Islet of Langerhans (tissue), 1 donor: ENCODE results near the gene CCNQ.

Experiments used
- FAIRE-seq: peaks from one replicate; lab custom pipeline; 2011; peaks lifted over from hg19 to GRCh38; lab: Jason Lieb, UNC

CCNQ gene

DNA sequence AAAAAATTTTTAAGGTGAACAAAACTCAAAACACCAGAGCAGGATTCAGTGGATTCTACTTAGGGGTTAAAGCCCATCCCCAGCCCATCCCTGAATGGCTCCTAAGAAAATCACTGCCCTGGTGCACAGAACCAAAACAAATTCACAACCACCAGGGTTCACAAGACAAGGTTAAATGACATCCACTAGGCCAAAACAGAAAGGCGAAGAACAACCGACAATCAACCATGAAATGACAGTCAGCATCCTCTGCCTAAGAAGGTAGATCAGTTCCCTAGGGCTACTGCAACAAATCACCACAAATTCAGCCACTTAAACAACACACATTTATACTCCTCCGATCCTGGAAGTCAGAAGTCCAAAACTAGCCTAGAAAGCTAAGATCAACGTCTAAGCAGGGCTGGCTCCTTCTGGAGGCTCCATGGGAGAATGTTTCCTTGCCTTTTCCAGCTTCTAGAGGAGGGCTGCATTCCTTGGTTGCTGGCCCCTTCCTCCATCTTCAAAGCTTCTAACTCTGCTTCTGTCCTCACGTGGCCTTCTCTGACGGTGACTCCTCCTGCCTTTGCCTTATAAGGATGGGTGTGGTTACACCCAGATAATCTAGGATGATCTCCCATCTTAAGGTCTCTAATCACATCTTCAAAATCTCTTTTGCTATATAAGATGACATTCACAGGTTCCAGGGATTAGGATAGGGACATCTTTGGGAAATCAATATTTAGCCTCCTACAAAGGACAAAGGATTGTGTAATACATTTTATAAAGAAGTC lies 1.8 kb downstream of the CCNQ start:
- FAIRE-seq, result no peak

DNA sequence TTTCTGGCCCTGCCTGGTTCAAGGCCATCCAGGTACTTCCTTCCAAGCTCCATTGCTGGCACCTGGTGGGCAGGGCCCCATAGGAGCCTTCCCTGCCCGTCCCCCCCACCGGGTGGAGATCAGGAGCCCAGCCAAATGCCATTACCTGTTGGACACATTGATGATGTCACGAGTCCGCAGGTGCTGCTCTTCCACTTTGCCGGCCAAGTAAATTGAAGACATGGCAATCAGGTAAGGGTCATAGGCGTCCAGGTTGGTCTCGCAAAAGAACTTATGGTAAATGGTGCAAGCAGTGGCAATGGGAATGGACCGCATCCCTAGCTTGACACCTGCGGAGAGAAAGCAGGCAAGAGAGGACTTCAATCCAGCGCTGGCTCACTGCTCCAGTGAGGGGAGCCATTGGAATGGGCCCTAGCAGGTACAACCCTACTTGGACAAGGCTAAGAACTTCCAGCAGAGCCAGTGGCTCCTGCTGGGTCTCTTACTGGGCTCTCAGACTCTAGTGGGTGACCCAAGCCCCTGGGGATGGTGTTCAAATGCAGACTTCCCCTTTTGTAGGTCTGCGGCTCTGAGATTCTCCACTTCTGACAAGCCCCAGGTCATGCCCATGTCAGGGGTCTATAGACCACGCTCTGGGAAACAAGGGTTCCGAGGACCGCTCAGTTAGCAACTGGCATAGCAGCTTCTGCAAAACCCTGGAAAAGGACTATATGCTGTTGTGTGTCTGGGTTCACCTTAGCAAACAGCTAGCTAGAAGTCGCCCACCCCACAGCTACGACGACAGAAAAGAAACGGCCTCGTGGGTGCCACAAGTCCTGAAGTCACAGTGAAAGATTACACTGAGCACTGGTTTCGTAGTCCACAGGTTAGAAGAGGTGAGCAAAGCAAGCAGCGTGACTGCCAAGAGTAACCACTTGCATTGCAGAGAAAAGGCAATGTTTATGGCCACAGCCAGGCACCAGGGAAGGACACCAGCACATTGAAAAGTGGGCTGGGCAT lies 2.8 kb downstream of the CCNQ start:
- FAIRE-seq, result no peak

DNA sequence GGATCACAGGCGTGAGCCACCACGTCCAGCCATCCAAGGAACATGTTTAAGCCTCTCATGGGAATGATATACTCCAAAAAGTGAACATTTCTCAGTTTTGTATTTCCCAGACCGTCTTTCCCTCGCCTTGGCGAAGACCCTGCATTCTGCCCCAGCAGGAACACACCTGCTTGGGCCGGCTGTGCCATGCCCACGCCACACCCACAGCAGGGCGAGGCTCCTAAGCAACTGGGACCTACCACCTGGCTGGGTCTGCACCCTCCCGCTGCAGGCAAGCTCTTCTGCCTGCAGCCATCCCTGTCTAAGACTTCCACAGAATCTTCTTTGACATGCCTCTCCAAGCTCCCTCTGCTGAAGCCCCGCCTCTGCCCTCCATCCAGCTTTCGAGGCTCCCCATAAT lies 3.6 kb downstream of the CCNQ start:
- FAIRE-seq, result no peak

DNA sequence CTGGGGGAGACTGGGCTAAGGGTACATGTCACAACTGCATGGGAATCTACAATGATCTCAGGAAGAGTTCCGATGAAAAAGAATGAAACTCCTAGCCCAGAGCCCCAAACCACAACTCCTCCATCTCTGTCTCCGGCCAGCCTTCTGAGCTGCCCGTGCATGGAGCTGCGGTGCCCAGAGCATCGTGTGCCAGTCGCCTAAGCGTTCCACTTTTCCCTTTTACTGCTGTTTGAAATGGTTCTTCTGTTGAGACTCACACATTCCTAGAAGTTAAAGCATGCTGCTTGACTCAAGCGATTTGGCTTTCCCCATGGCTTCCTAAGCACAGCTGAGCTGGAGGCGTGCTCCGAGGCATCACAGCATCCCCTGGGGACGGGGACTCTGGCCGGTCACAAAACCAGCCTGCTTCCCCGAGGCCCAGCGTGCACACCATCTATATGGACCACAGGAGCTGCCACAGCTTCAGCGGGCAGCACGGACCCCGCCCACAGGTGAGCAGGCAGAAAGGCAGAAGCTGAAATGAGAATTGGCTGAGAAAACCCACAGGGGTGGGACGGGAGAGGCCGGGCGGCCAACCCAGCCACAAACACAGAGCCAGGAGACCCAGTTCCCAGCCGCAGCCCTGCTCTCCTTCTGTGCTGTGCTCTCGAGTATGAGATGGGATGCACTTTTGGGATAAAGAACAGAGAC lies 5.0 kb downstream of the CCNQ start:
- no peak for FAIRE-seq

DNA sequence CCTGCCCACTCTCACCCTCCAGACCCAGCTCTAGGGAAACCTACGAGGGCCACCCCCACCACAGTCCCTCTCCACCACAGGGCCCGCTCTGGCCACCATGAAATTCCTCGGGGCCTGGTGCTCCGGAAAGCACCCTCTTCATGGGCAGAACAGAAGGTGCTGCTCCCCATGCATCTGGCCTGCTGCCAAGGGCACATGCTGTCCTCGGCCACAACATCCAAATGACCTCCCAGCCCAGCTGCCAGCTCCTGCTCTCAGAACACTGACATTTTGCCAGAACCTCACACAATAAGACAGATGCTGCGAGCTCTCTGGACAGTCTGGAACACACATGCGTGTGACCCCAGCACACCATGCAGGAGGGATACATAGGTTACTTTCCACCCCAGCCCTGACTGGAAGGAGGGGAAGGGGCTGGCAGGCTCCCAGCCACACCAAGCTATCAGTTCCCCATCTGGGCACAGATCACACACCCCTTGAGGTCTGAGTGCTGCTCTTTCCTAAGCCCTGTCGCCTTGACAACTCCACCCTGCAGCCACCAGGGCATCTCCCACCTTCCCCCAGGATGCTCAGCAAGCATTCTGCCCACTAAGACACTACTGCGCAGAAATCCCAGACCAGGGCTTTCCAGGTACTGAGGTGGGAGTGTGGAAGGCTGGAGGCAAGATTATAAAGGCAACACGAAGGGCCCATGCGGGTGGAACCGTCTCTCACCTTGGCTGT lies 5.8 kb downstream of the CCNQ start:
- FAIRE-seq, result no peak

DNA sequence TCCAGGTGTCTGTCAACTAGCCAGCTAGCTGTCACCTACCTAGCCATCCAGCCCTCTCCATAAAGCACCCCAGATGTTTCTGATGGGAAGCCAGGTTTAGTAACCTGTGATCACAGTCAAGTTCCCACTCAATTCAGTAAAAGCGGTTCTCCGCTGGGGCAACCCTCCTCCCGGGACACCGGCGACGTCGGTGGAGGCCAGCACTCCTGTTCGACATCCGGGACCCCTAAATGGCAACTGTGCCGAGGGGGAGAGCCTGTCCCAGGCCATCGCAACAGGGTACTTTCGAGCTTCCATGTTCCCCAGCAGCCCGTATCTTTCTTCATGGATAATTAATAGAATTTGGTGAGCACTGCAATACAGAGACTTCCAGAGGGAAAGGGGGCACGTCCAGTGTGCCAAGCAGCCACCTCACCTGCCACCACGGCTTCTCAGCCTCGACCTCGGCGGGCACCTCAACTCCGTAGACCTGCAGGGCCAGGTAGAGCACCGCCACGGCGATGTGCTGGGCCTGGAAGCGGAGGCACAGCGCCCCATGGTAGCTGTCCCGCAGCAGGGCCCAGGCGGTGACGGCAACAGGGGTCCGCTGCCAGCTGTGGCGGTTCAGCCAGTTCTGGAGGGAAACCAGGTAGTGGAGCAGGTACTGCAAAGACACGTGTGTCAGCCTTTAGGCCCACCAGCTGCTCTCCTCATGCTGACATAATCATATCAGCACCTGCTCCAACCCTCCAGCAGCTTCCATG lies 6.7 kb downstream of the CCNQ start:
- no peak for FAIRE-seq

DNA sequence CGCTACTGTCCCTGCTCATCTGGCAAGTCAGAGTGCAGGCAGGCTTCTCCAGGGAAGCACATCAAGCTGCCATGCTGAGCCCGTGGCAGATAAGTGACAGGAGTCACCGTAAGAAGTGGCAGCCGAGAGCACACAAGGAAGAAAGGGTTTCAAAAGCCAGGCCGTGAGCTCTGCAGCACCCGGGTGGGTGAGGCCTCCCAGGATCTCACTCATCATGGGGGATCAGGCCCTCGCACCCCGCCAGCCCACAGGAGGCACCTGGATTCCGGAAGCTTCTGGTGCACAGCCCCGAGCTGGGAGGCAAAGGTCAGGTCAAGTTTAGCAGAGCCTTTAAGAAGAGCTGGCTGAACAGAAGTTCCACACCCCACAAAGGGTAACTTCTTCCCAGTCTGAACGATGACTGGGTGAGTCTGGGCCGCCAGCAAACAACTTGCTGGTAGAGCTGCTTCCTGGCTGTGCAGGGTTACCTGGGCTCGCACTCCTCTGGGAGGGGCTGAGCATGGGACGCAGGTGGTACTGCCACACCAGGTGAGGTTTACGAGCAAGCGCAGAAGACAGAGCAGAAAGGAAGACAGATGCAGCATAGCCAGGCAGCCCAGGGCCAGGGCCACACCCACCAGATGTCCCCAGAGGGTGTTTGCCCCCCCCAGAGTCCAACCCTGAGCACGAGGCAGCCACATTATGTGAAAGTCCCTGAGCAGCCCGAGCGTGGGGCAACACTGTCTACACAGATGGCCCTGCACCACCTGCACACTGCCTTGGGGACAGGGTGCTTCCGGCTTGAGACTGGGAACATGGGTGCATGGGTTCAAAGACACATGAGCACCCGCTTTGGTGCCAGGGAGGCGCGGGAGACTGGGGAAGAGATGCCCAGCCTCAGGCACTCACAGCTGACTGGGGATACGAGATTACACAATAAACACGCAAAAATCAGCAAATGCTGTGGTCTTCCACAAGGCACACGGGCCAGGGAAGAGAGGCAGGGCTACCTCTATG lies 7.7 kb downstream of the CCNQ start:
- no peak for FAIRE-seq

DNA sequence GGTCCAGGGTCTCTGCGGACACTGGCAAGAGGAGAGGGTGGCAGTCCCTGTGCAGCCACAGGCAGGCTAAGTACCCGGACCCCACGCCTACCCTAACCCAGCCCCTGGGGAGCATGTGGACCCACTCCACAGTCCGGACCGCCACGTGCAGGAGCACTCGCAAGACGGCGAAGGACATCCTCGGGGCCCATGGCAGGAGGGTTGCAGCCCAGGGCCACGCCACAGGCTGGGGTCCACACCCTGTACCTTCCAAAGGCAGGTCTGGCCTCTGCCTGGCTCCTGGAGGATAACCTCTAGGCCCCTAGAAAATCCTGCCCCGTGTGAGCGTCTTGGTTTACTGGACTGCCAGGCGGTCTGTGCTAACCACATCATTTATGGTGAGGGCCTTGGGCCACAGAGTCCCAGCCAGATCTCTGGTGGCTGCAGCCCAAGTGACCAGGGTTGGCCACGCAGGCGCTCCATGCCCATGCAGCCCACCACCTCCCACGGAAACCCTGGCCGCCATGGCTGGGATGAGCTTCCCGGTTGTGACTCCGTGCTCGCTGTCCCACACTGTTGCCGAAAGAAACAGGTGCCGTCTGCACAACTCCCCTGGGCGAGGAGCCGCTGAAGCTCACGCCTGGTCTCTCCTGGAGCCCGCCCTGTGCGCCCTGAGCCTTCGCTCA lies 10.0 kb downstream of the CCNQ start:
- FAIRE-seq, result no peak

DNA sequence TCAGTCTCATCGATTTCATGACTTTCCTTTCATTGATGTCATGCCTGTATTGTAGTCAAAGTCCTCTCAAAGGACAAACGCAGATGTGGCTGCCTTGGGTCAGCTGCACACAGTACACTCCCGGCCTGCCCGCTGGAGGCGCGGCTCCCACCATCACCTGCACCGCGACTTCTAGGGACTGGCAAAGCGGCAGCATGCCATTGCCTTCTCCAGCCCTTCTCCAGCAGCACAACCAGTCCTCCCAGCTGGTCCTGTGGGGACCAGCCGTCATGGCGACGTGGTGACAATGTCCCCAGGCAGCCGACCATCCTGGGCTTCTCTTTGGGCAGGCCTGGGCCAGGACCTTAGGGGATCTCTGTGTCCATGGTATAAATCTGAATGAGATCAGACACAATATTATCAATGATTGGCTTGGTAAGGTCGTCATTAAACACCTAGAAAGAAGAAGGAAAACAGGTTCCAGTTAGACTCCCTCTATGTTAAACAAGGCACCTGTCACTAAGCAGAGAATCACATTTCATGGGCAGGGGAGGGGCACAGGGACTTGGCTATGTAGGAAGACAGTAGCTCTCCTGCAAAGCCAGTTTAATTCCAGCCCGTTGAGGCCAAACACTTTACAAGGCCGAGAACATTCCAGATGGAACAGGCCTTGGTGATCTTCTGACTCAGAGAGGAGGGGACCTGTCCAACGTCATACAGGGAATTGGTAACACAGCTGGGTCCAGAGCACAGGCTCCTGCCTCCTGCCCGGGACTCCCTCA lies 10.7 kb downstream of the CCNQ start:
- FAIRE-seq, result no peak

DNA sequence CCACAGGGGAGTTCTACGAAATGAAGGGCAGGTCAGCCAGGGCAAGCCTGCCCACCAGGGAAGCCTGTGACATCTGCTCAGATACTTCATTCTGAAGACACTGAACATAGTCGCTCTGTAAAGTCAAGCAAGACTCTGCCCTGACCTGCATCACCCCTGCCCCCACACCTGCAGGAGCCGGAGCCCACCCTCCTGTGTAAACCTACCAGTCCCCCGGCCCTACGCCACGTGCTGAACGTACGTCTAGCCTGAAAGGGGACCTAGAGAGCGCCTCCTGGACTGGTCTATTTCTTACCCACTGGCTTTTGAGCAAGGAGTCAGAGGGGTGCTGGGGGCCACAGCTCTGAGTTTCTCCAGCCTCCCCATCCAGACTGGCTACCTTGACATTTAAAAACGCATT lies 11.6 kb downstream of the CCNQ start:
- no peak for FAIRE-seq

DNA sequence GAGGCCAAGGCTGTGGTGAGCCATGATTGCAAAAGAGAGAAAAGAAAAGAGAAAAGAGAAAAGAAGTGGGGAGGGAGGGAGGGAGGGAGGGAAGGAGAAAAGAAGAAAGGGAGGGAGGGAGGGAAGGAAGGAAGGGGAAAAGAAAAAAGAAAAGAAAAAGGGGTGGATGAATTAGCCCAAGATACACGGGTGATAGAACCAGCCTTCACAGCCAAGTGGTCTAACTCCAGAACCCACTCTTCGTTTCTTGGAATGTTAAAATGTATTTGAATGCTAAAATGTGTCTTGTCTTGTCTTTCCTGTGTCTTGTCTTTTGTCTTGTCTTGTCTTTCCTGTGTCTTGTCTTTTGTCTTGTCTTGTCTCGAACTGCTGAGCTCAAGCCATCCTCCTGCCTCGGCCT lies 13.1 kb downstream of the CCNQ start:
- no peak for FAIRE-seq

DNA sequence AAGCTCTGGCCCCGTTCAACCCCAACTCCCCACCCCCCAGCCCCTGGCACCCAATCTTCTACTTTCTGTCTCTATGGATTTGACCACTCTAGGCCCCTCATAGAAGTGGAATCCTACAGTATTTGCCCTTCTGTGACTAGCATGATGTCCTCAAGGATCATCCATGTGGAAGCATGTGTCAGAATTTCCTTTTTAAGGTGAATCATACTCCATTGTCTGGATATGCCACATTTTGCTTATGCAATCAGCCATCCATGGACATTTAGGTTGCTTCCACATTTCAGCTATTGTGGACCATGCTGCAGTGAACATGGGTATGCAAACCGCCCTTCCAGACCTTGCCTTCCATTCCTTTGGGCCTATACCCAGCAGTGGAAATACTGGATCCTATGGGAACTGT lies 15.5 kb downstream of the CCNQ start:
- no peak for FAIRE-seq

DNA sequence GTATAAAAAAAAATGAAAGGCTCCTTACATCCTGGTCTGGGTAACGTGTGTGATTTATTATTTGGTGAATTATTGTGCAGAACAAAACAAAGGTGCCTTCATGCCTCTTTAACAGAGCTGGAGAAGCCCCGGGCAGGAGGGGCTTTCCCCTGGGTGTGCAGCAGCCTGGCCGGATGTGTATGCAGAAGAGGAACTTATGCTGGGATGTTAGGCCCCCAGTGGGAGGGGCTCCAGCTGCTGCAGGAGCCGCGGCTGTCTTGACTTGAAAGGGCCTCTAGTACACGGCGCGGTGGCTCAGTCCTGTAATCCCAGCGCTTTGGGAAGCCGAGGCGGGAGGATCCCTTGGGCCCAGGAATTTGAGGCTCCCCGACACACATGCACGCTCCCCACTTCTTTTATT lies 16.0 kb downstream of the CCNQ start:
- no peak for FAIRE-seq

DNA sequence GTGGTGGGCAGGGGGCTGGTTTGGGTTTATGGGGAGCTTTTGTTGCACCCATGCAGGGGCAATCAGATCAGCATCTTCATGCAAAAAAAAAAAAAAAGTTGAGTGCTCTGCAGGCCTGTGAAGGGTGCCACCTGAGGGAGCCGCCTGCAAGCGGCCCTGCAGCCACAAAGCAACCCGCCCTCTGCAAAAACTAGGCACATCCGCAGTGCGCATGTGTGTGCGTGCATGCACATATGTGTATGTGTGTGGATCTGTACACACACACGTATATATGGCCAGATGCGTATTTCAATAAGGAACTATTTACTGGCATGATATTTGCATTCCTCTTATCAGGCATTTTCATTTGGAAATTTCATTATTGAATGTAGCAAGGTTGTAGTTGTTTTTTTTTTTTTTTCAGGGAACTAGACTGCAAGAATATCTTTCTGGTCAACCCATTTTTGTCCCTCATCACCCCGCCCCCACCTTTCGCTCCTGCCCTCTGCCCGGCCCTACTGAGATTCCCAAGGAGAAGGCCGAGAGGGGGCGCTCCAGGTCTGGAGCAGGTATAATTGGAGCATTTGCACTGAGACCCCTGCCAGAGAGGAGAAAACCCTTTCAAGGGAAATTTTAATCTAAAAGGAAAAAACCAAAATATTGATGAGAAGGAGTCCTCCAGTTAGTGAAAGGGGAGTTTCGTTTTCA lies 18.1 kb downstream of the CCNQ start:
- FAIRE-seq, result no peak

DNA sequence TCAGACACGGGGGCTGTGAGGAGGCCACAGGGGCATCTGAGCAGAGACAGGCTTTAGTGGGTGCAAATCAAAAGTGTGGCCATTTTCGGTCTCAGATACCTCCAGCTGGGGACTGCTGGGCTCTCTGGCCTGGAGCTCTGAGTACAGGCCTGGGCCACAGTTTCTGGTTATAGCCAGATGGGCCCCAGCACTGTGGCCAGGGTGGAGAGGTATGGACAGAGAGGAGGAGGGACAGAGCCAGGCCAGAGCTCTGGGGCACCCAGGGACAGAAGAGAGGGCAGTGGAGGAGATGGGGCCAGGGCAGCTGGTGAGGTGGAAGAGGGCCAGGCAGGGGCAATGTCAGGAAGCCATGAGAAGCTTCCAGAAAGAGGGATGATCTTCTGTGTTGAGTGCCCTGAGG lies 20.1 kb downstream of the CCNQ start:
- no peak for FAIRE-seq

DNA sequence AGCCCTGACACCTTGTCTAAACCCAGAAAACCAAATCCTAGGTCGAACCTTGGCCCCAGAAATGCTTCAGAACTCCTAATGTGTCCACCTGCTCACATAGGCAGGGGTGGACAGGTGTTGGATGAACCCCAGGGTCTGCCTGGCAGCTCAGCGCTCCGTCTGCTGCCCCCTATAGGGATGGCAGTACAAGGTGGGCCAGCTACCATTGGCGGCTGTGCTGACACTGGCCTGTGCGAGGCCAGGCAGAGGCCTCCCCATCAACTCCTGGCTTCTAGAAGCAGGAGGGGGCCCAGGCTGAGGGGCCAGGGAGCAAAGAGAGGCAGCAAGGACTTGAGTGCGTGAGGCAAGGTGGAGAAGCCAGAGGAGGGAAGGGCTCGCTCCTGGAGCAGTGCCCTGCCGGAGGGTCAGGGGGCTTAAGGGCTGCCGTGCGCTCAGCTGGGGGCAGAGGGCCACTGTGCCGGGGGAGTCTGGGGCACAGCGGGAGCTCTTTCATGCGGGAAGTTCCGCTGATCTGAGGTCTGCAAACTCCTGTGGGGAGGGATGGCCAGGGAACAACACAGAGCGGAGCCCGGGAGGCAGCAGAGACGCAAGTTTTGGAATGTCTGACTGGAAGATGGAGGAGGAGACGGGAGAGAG lies 20.6 kb downstream of the CCNQ start:
- FAIRE-seq, result no peak

DNA sequence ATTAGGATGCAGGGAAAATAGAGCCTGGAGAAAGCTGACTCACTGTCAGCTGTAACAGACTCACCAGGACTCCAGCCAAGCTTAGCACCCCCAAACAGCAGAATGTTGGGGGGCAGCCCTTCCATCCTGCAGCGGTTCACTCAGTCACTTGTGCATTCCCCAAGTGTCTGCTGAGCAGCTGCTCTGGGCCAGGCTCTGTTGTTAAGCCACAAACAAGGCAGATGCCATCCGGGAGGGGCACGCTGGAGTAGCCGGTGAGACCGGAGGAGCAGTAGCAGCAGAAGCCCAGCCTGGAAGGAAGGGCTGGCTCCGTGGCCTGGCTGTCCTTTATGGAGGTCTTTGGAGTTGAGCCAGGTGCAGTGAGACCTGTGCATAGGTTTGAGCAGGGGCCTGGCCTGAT lies 22.0 kb downstream of the CCNQ start:
- no peak for FAIRE-seq
